ENCODE data around the gene STK35.

The STK35 gene

DNA sequence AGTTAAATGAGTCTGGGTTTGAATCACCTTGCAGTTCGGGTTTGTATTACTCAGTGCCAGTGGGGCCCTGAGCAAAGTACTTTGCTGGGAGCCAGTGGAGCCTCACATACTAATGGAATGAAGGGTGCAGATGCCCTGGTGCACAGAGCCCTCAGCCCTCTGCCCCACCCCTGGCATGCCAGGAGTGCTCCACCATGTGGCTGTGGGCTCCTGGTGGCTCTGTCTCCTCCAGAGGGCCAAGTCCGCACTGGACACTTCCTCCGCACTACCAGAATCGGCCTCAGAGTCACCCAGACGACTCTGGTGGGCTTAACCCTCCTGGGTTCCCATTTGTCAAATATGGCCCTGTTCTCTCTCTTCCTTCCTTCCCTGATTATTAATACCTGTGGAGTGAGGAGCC is 94.0 kb downstream of the STK35 start:
- Mint-ChIP-seq H3K4me3 (no peak overlapping the region), H3K27ac (no peak overlapping the region), H3K27me3 (peaks cover 13% of the 10 kb centered on the region), H3K9me3 (no peaks in the 10 kb centered on the region), H3K4me1 (no peaks in the 10 kb centered on the region), H3K36me3 (no peaks in the 10 kb centered on the region)
- DNase-seq: no peak
- CTCF ChIA-PET: interaction anchor here (0.6 to 1.1 kb wide), 2 partner anchors 12 to 299 kb away, joined by 3 to 5 read pairs; no protein-coding TSS in a partner anchor

DNA sequence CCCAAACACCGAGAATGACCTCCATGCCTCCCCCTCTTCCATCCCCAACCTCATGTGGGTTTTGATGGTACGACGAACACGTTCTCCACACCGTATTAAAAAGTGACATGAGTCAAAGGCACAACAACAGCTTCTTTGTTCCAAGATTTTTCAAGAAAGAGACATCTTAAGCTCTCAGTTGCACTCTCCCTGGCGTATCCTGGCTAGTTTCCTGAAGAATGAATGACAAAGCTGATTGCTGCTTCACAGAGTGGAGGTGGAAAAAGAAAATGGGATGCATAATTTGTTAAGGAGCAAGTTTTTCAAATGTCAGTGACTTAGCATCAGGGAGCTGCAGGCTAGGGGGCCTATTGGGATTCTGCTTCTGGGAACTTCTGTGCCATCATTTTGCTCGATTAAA is 95.5 kb downstream of the STK35 start:
- Mint-ChIP-seq H3K27me3 (peaks cover 16% of the 10 kb centered on the region), H3K9me3 (no peaks in the 10 kb centered on the region), H3K4me3 (no peak overlapping the region), H3K4me1 (no peaks in the 10 kb centered on the region), H3K36me3 (no peaks in the 10 kb centered on the region), H3K27ac (no peak overlapping the region)
- CTCF ChIA-PET: interaction anchor here (2.3 kb wide), 1 partner anchor 10 kb away, joined by 10 read pairs; no protein-coding TSS in a partner anchor
- no peak for DNase-seq
